Heart left ventricle (tissue), 16 donors: ENCODE data around the gene SAT1. TPM values are rescaled to one million over a fixed set of nuclear protein-coding genes. Genes with fewer than 3 reads are reported as not detected.
A peak's percentile ranks its signal among the peaks of the same experiment; 100 is the strongest.
"Not testable (repeated sequence)": the region's sequence is repeated elsewhere in the genome, so short reads cannot be mapped to it uniquely, and the experiment has no call there.

Source experiments
- ATAC-seq, 4 donors: fragments of 200-7000 bp; cut with Tn5 transposase; one replicate each; pipeline ENCODE4 v1.9.1; 2020 to 2022; ENCODE audit warnings: moderate library complexity in 4 of 4, mild to moderate bottlenecking in 3 of 4, moderate number of reproducible peaks in 1 of 4
- DNase-seq, 5 donors: peaks; one replicate each; pipeline ENCODE4 v3.0.0-alpha.2; 2020
- H3K27ac ChIP-seq, 12 donors: fragments of 200-600 bp; sonication (generic) in 4 of 12; one replicate each; pipeline versions ENCODE4 v1.5.0 to v1.8.0; 2016 to 2022; ENCODE audit warnings: mild to moderate bottlenecking in 2 of 12
- H3K27me3 ChIP-seq, 9 donors: fragments of 200-600 bp; sonication (generic) in 2 of 9; one replicate each; pipeline versions ENCODE4 v1.5.1 to v1.8.0; 2016 to 2022; ENCODE audit warnings: mild to moderate bottlenecking in 3 of 9
- H3K36me3 ChIP-seq, 9 donors: fragments of 200-600 bp; sonication (generic) in 2 of 9; one replicate each; pipeline versions ENCODE4 v1.5.0 to v1.8.0; 2018 to 2022; ENCODE audit warnings: mild to moderate bottlenecking in 2 of 9
- H3K4me1 ChIP-seq, 12 donors: fragments of 200-600 bp; sonication (generic) in 4 of 12; one replicate each; pipeline versions ENCODE4 v1.5.0 to v1.8.0; 2016 to 2022; ENCODE audit warnings: mild to moderate bottlenecking in 3 of 12
- H3K4me3 ChIP-seq, 12 donors: fragments of 200-600 bp; sonication (generic) in 4 of 12; one replicate each; pipeline versions ENCODE4 v1.5.0 to v1.8.0; 2017 to 2022; ENCODE audit warnings: mild to moderate bottlenecking in 9 of 12, moderate library complexity in 4 of 12
- H3K9me3 ChIP-seq, 12 donors: fragments of 200-600 bp; sonication (generic) in 4 of 12; one replicate each; pipeline versions ENCODE4 v1.5.0 to v1.8.0; 2016 to 2022; ENCODE audit warnings: mild to moderate bottlenecking in 1 of 12
- CTCF ChIP-seq, 12 donors: fragments of 200-600 bp; sonication (generic) in 4 of 12; IDR thresholded peaks; one replicate each; pipeline versions ENCODE4 v1.5.0 to v1.8.0; 2018 to 2022; ENCODE audit warnings: antibody characterized with exemption in 12 of 12, mild to moderate bottlenecking in 5 of 12
- POLR2A ChIP-seq, 2 donors: fragments of 450-650 bp; IDR thresholded peaks; one replicate each; pipeline ENCODE4 v1.6.1; 2017; ENCODE audit warnings: antibody characterized with exemption in 2 of 2, mild to moderate bottlenecking in 2 of 2, moderate library complexity in 2 of 2
- WGBS, 4 donors: extraction: QIAGEN DNeasy Blood & Tissue Kit in 2 of 4; methylation state at CpG; one replicate each; pipeline versions ENCODE4 v1.1.5 to v1.1.7; 2013 to 2018; 5-methylcytosine and 5-hydroxymethylcytosine counted together
- intact Hi-C, 10 donors: fragments of 100-400 bp; cut with DNase I; formaldehyde crosslinking; loops; one replicate each; pipeline versions ENCODE4 v1.11.1 to v1.14.2; 2022
- polyA plus RNA-seq, 2 donors: library from polyadenylated mRNA; stranded (reverse); fragments of 200-250 nt; gene quantifications; one replicate each; pipeline ENCODE4 v1.2.3, GENCODE V29; 2013
- total RNA-seq, 9 donors: library from RNA; depleted of rRNA in 2 of 9; stranded (reverse); fragments of >200 nt in 2 of 9; fragmentation: NEBNext Ultra II Directional in 3 of 9; extraction: Animal tissue kit (Norgen Biotek cat#: 25700) in 3 of 9; gene quantifications; one replicate each; pipeline versions ENCODE4 v1.1.0 to v1.2.4, GENCODE V29; 2016 to 2023
- donor health status: ischemic (EF 13 %, LVEDD 7.1; RV severe dilation, severe dysfunction).
- donor health status: healthy with polysubstance abuse.
- donor health status: DM: no; HTN: yes; CAD: no.
- donor health status: DM: no; HTN: no; CAD: no.
- donor health status: ischemic (EF 25% LVEDD 6.9; RV normal size, moderate dysfunction).
- donor health status: ischemic (EF 25% LVEDD 5.7; RV mildly dilated, moderate dysfunction).
- donor health status: healthy.
- donor health status: DM: yes; HTN: yes; CAD: no.
- donor health status: ischemic (EF 35%, LVEDD 5.7; RV mildly dilated, moderate dysfunction).
- donor health status: nonischemic (EF 11% LVEDD 7.7; RV severe dilation, severe dysfunction).
- donor health status: DM: yes; HTN: yes; CAD: no.
- donor health status: PGD.
- donor health status: ischemic (EF 29% LVEDD 5.4; RV normal size, mild dysfunction).
- donor health status: nonischemic (EF 23%, LVEDD 6.1; RV moderate dilation, normal function).

SAT1 gene
- total and polyA plus RNA-seq, 11 donors, result 67.0 to 814 (median 185) TPM

- Histone ChIP-seq H3K4me1 (peaks cover 0 to 15% (median 4%) of the 10 kb centered on the region in 12 donors), H3K27me3 (peaks cover 0 to 2% (median 0%) of the 10 kb centered on the region in 9 donors), H3K36me3 (no peaks in the 10 kb centered on the region), H3K9me3 (no peaks in the 10 kb centered on the region), H3K27ac (peak overlapping the region; percentile 92 to 100 (median 94)), H3K4me3 (peak overlapping the region; percentile 61 to 98 (median 79))
- DNase-seq (peak in 4 of 5 donors; percentile 27 to 45 (median 34)), ATAC-seq (peak; percentile 69 to 83 (median 76))
- intact Hi-C loops, result loop anchor here in 4 of 10 donors (2.0 to 10.0 kb wide), 5 partner anchors 40 to 163 kb away; partner anchors contain the start of genes SAT1 (in 2 of the 4), APOO (in 1 of the 4) and CXorf58 (in 1 of the 4)
- WGBS, 4 donors, result 0 to 40% (median 18%) methylated on average over 6 of the region's 6 CpGs
- TF ChIP-seq POLR2A (IDR thresholded peaks at IDR 0.05) (peak in 1 of 2 donors; percentile 25), CTCF (IDR thresholded peaks at IDR 0.05) (no peak)
Observed at GRCh38 chrX:23742174-23742696, 40.7 kb upstream of the SAT1 start.

GRCh38 chrX:23742697-23743622, 40.0 kb upstream of the SAT1 start, which contains the start of gene ACOT9:
Gene ACOT9 (minus strand): TSS chrX:23743276. CDS start chrX:23743144, 132 bp downstream.
- TF ChIP-seq POLR2A (IDR thresholded peaks at IDR 0.05) (peak; percentile 16 to 78), CTCF (IDR thresholded peaks at IDR 0.05) (no peak)
- WGBS, 4 donors, result 0 to 39% (median 17%) methylated on average over 27 to 73 of the region's 73 CpGs
- ATAC-seq, result peak; percentile 97 to 99 (median 98)

GRCh38 chrX:23743623-23743971, 39.4 kb upstream of the SAT1 start:
- intact Hi-C loops, result loop anchor here in 4 of 10 donors (2.0 to 10.0 kb wide), 5 partner anchors 39 to 161 kb away; partner anchors contain the start of genes SAT1 (in 2 of the 4), APOO (in 1 of the 4) and CXorf58 (in 1 of the 4)
- Histone ChIP-seq H3K4me1 (peaks cover 0 to 15% (median 4%) of the 10 kb centered on the region in 12 donors), H3K27ac (peak overlapping the region; percentile 28 to 100 (median 94)), H3K4me3 (peak overlapping the region in 10 of 12 donors; percentile 67 to 98 (median 80))
- not testable (repeated sequence) for ATAC-seq, H3K9me3 ChIP-seq, DNase-seq, H3K36me3 ChIP-seq, H3K27me3 ChIP-seq
- 53 to 69% (median 64%) methylated on average over 14 of the region's 14 CpGs for WGBS, 4 donors

More at GRCh38 chrX:23742697-23743622, 40.0 kb upstream of the SAT1 start, which contains the start of gene ACOT9:
- no peaks in the 10 kb centered on the region for H3K9me3 ChIP-seq
- intact Hi-C loops, result loop anchor here in 4 of 10 donors (2.0 to 10.0 kb wide), 5 partner anchors 39 to 162 kb away; partner anchors contain the start of genes SAT1 (in 2 of the 4), APOO (in 1 of the 4) and CXorf58 (in 1 of the 4)
- H3K27me3 ChIP-seq, result peaks cover 0 to 2% (median 0%) of the 10 kb centered on the region in 9 donors
- H3K27ac ChIP-seq, result peak within 1 kb of the TSS; percentile 92 to 100 (median 94)
- no peaks in the 10 kb centered on the region for H3K36me3 ChIP-seq
- H3K4me3 ChIP-seq, result peak within 1 kb of the TSS; percentile 61 to 98 (median 79)
- DNase-seq, result peak; percentile 90 to 97 (median 94)
- H3K4me1 ChIP-seq, result peaks cover 0 to 15% (median 4%) of the 10 kb centered on the region in 12 donors

GRCh38 chrX:23745786-23746185, 37.2 kb upstream of the SAT1 start:
- intact Hi-C loops, result loop anchor here in 1 of 10 donors (10.0 kb wide), 1 partner anchor 159 kb away; the partner anchor contains the start of genes APOO and CXorf58
- DNase-seq (no peak), ATAC-seq (no peak)
- Histone ChIP-seq H3K9me3 (no peaks in the 10 kb centered on the region), H3K36me3 (no peaks in the 10 kb centered on the region), H3K4me1 (peaks cover 0 to 11% (median 4%) of the 10 kb centered on the region in 12 donors), H3K27me3 (no peaks in the 10 kb centered on the region), H3K27ac (peak overlapping the region in 1 of 12 donors; percentile 24), H3K4me3 (no peak overlapping the region)
- TF ChIP-seq POLR2A (IDR thresholded peaks at IDR 0.05), result no peak
- no peak for TF ChIP-seq CTCF (IDR thresholded peaks at IDR 0.05)
- 41 to 66% (median 51%) methylated on average over 3 of the region's 3 CpGs for WGBS, 4 donors
